Measurements from ENCODE around the gene ITGB3. TPM values are rescaled to one million over a fixed set of nuclear protein-coding genes. Genes with fewer than 3 reads are reported as not detected.

ITGB3 gene
- total RNA-seq = 4.4 and 7.5 TPM in 2 replicates

GRCh38 chr17:47253541-47254402, at the start of gene ITGB3:
Gene ITGB3, plus strand, starts transcription at chr17:47253827. Its CDS starts 35 bp downstream, at chr17:47253862.

GRCh38 chr17:47208744-47209488, 44.7 kb upstream of the ITGB3 start, which contains the start of gene MYL4:
Gene MYL4, plus strand, starts transcription at chr17:47209348. Its CDS starts 75 bp downstream, at chr17:47209423.

GRCh38 chr17:47323382-47324223, 70.0 kb downstream of the ITGB3 start, which contains the start of gene EFCAB13:
Gene EFCAB13, plus strand, starts transcription at chr17:47323955. Its CDS starts 4,399 bp downstream, at chr17:47328354.

Other genes with a start within 250 kb of the ITGB3 start
- gene CDC27, start 64.5 kb upstream of the ITGB3 start, total RNA-seq = 61.1 and 75.3 TPM in 2 replicates
- gene MYL4, start 44.5 kb upstream of the ITGB3 start, total RNA-seq = not detected in 2 replicates
- 0.89 and 2.0 TPM in 2 replicates for gene EFCAB13, start 70.1 kb downstream of the ITGB3 start, total RNA-seq